ENCODE results near the gene COL6A5.

GRCh38 chr3:130457671-130458070 is 112.2 kb downstream of the COL6A5 start:
- TF ChIP-seq SAFB2 (IDR thresholded peaks at IDR 0.05; ENCODE audit: borderline replicate concordance, low read depth, low read length, severe bottlenecking): no peak
- no peak for TF ChIP-seq CC2D1A (IDR thresholded peaks at IDR 0.05)
- TF ChIP-seq TEAD1 (CRISPR knock-in tag; IDR thresholded peaks at IDR 0.05): no peak

Data from K562 (cell line).